HepG2 (cell line): ENCODE measurements around the gene KRT13. TPM values are rescaled to one million over a fixed set of nuclear protein-coding genes. Genes with fewer than 3 reads are reported as not detected.

Experiments
- ATAC-seq: fragments of 200-7000 bp; cut with Tn5 transposase; 3 replicates; pipeline ENCODE4 v1.9.1; 2020; ENCODE audit warnings: mild to moderate bottlenecking, moderate library complexity
- BruUV-seq: library from RNA; stranded (reverse); fragments of 400-500 nt; replicated peaks from 2 replicates; lab custom pipeline; 2021; lab: Mats Ljungman, UMichigan
- CTCF ChIA-PET: fragments of 300-600 bp; formaldehyde crosslinking; extraction: SDS; loops from one replicate; lab custom pipeline; 2021; ENCODE audit warnings: low total read pairs, inconsistent platforms, low intra/inter-chr PET ratio; lab: Yijun Ruan, JAX
- POLR2A ChIA-PET: fragments of 350-600 bp; sonication (Branson Sonifier 250); formaldehyde crosslinking; loops from one replicate; lab custom pipeline; 2020; ENCODE audit warnings: antibody characterized with exemption, inconsistent platforms; lab: Yijun Ruan, JAX
- DNase-seq: peaks from one replicate; pipeline ENCODE4 v3.0.0-alpha.2; 2015; ENCODE audit warnings: low spot score
- FAIRE-seq: peaks from 3 replicates; lab custom pipeline; 2011; peaks lifted over from hg19 to GRCh38; lab: Jason Lieb, UNC
- H2AFZ ChIP-seq: one replicate; pipeline ENCODE4 v1.6.1; 2011; ENCODE audit warnings: low read length, inconsistent platforms
- H3K27ac ChIP-seq: fragments of 300-600 bp; 3 replicates; pipeline ENCODE4 v1.8.0; 2011; ENCODE audit warnings: mixed run types, mild to moderate bottlenecking, mixed read lengths, low read length, inconsistent platforms; ENCODE audit not compliant: insufficient read depth; ENCODE audit errors: extremely low read length
- H3K27me3 ChIP-seq, 2 experiments: fragments of 200-600 bp in 1 of 2; 2 replicates in 1 of 2; 3 replicates in 1 of 2; pipeline versions ENCODE4 v1.6.0 to v1.8.0; 2011; ENCODE audit warnings: low read length in 2 of 2, mild to moderate bottlenecking in 2 of 2, moderate library complexity in 2 of 2, inconsistent platforms in 1 of 2; ENCODE audit not compliant: insufficient read depth in 2 of 2, control insufficient read depth in 1 of 2
- H3K36me3 ChIP-seq, 2 experiments: fragments of 200-600 bp in 1 of 2; replicated peaks in 1 of 2; 2 replicates in 1 of 2; 3 replicates in 1 of 2; pipeline versions ENCODE4 v1.5.1 to v1.8.0; 2011; ENCODE audit warnings: low read length in 2 of 2, inconsistent platforms in 1 of 2; ENCODE audit not compliant: insufficient read depth in 2 of 2, control insufficient read depth in 1 of 2
- H3K4me1 ChIP-seq: 2 replicates; pipeline ENCODE4 v1.5.1; 2012; ENCODE audit warnings: low read length, inconsistent platforms; ENCODE audit not compliant: insufficient read depth
- H3K4me2 ChIP-seq: 2 replicates; pipeline ENCODE4 v1.6.0; 2011; ENCODE audit warnings: low read depth, low read length, inconsistent platforms
- H3K4me3 ChIP-seq, 3 experiments: fragments of 200-600 bp in 1 of 3; sonication (generic), shearing (Covaris generic) in 1 of 3; replicated peaks in 1 of 3; 2 replicates each; pipeline ENCODE4 v1.5.1; 2011 to 2016; ENCODE audit warnings: low read length in 3 of 3, inconsistent platforms in 2 of 3, low read depth in 2 of 3, mild to moderate bottlenecking in 2 of 3, control low read depth in 1 of 3, mixed read lengths in 1 of 3; ENCODE audit not compliant: insufficient read depth in 1 of 3
- H3K79me2 ChIP-seq: one replicate; pipeline ENCODE4 v1.6.1; 2011; ENCODE audit warnings: low read length, inconsistent platforms; ENCODE audit not compliant: insufficient read depth
- H3K9ac ChIP-seq: 2 replicates; pipeline ENCODE4 v1.6.0; 2011; ENCODE audit warnings: mild to moderate bottlenecking, low read depth, low read length, inconsistent platforms; ENCODE audit not compliant: insufficient read depth
- H3K9me3 ChIP-seq: 2 replicates; pipeline ENCODE4 v1.5.1; 2012; ENCODE audit warnings: mild to moderate bottlenecking, low read length
- H4K20me1 ChIP-seq: 2 replicates; pipeline ENCODE4 v1.6.0; 2011; ENCODE audit warnings: inconsistent platforms, mild to moderate bottlenecking, low read length, moderate library complexity; ENCODE audit not compliant: insufficient read depth
- CBX1 ChIP-seq: IDR thresholded peaks from one replicate; pipeline ENCODE4 v1.6.1; 2016; ENCODE audit warnings: antibody characterized with exemption, low read depth
- ERF ChIP-seq: IDR thresholded peaks from 2 replicates; pipeline ENCODE4 v1.6.1; 2018; ENCODE audit warnings: missing biosample characterization, missing genetic modification reagents
- GABPA ChIP-seq, 2 experiments: IDR thresholded peaks; 2 replicates each; pipeline ENCODE4 v1.6.1; 2011 to 2016; ENCODE audit warnings: low read depth in 2 of 2, low read length in 1 of 2, missing biosample characterization in 1 of 2, missing genetic modification characterization in 1 of 2
- KAT7 ChIP-seq: IDR thresholded peaks from 2 replicates; pipeline ENCODE4 v1.6.1; 2018; ENCODE audit warnings: borderline replicate concordance, missing compliant biosample characterization
- KDM1A ChIP-seq: IDR thresholded peaks from 2 replicates; pipeline ENCODE4 v1.6.1; 2016; ENCODE audit warnings: missing compliant biosample characterization
- NFYC ChIP-seq: IDR thresholded peaks from 2 replicates; pipeline ENCODE4 v1.6.1; 2016; ENCODE audit warnings: missing genetic modification reagents, missing compliant biosample characterization
- NR1H2 ChIP-seq: sonication (generic); formaldehyde crosslinking; IDR thresholded peaks from 2 replicates; pipeline ENCODE4 v1.8.1; 2022; ENCODE audit warnings: low read depth, missing genetic modification reagents, borderline replicate concordance
- TAF1 ChIP-seq: sonication (generic); formaldehyde crosslinking; IDR thresholded peaks from 2 replicates; pipeline ENCODE4 v1.4.0; 2020; ENCODE audit warnings: missing genetic modification reagents
- TCF7L2 ChIP-seq: IDR thresholded peaks from 2 replicates; pipeline ENCODE4 v1.6.1; 2011; ENCODE audit warnings: mild to moderate bottlenecking, low read depth, low read length, moderate library complexity
- ZNF121 ChIP-seq: sonication (generic); formaldehyde crosslinking; IDR thresholded peaks from 2 replicates; pipeline ENCODE4 v1.5.0; 2020; ENCODE audit warnings: mild to moderate bottlenecking, missing genetic modification reagents
- ZNF180 ChIP-seq: sonication (generic); formaldehyde crosslinking; IDR thresholded peaks from 2 replicates; pipeline ENCODE4 v1.4.0; 2020; ENCODE audit warnings: low read depth, missing genetic modification reagents, borderline replicate concordance
- ZNF260 ChIP-seq: sonication (generic); formaldehyde crosslinking; IDR thresholded peaks from 2 replicates; pipeline ENCODE4 v1.4.0; 2020; ENCODE audit warnings: missing genetic modification reagents, low read depth, mild to moderate bottlenecking, borderline replicate concordance
- ZNF446 ChIP-seq: sonication (generic); formaldehyde crosslinking; IDR thresholded peaks from 2 replicates; pipeline ENCODE4 v1.5.0; 2020; ENCODE audit warnings: mild to moderate bottlenecking, missing genetic modification reagents
- ZNF550 ChIP-seq: sonication (generic); formaldehyde crosslinking; IDR thresholded peaks from 2 replicates; pipeline ENCODE4 v1.4.0; 2020; ENCODE audit warnings: mild to moderate bottlenecking, missing genetic modification reagents, borderline replicate concordance
- ZNF746 ChIP-seq: sonication (generic); formaldehyde crosslinking; IDR thresholded peaks from 2 replicates; pipeline ENCODE4 v1.8.0; 2022; ENCODE audit warnings: mild to moderate bottlenecking, missing genetic modification reagents
- WGBS: methylation state at CpG from one replicate; pipeline ENCODE4 v1.1.6; 2017; ENCODE audit warnings: low lambda C conversion rate; 5-methylcytosine and 5-hydroxymethylcytosine counted together
- in situ Hi-C: cut with HindIII; loops from 2 replicates; pipeline ENCODE4 v1.10.0; 2017; ENCODE audit warnings: low pct_unique_long_range_greater_than_20kb; ENCODE audit not compliant: extremely low pct_ligation_motif_present
- intact Hi-C: fragments of 100-400 bp; cut with micrococcal nuclease; formaldehyde crosslinking; loops from one replicate; pipeline ENCODE4 v1.10.0; 2022; ENCODE audit not compliant: unreplicated experiment
- polyA plus RNA-seq, 8 experiments: library from polyadenylated mRNA; depleted of rRNA in 3 of 8; stranded (reverse) in 7 of 8; unstranded in 1 of 8; fragments of >200 nt; fragmentation: Illumina TruSeq in 4 of 8; extraction: Trizol in 4 of 8; gene quantifications; 2 replicates each; pipeline versions ENCODE4 v1.2.1 to v1.2.3, GENCODE V29; 2011 to 2016; ENCODE audit warnings: low read depth in 4 of 8, missing spikeins in 1 of 8, mixed read lengths in 1 of 8; ENCODE audit not compliant: insufficient read depth in 1 of 8
- total RNA-seq, 5 experiments: library from RNA; depleted of rRNA; stranded (reverse); fragments of >200 nt; fragmentation: Illumina TruSeq; extraction: Trizol; gene quantifications; 2 replicates each; pipeline ENCODE4 v1.2.3, GENCODE V29; 2016; ENCODE audit warnings: low read depth in 1 of 5
- TF ChIP-seq, protein P1 (sequence below): sonication (generic); formaldehyde crosslinking; conservative IDR thresholded peaks from 2 replicates; pipeline ENCODE4 v1.5.0; 2020; ENCODE audit warnings: missing genetic modification reagents
- TF ChIP-seq, protein P2 (sequence below): sonication (generic); formaldehyde crosslinking; IDR thresholded peaks from 2 replicates; pipeline ENCODE4 v1.5.0; 2020; ENCODE audit warnings: mild to moderate bottlenecking, missing genetic modification reagents, borderline replicate concordance
- TF ChIP-seq, protein P3 (sequence below): sonication (generic); formaldehyde crosslinking; IDR thresholded peaks from 2 replicates; pipeline ENCODE4 v1.8.1; 2022; ENCODE audit warnings: mild to moderate bottlenecking, missing genetic modification reagents
- TF ChIP-seq, protein P4 (sequence below): IDR thresholded peaks from 2 replicates; pipeline ENCODE4 v1.6.1; 2016; ENCODE audit warnings: control low read depth

The KRT13 gene
- total and polyA plus RNA-seq, 2 of the 13 experiments (the other 11 are each of a cell fraction or from before 2014, with no cell fraction given) = not detected

DNA sequence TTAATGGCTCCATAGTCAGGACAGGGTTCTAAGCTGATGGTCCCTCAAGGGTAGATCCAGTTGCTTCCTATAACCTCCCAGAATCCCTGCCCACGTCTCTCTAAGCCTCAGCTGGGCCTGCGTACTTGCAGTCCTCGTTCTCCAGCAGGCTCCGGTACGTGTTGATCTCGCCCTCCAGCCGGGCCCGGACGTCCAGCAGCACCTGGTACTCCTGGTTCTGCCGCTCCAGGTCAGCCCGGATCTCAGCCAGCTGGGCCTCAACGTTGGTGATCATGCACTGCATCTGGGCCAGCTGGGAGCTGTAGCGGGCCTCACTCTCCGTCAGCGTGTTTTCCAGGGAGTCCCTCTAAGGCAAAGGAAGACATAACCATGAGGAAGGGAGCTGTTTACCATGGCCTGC is 42.7 kb downstream of the KRT13 start:
- Histone ChIP-seq H3K27me3 (peaks cover 2 to 39% of the 10 kb centered on the region in 2 experiments; a peak in 3 of 5 replicates), H2AFZ (no peak overlapping the region), H3K79me2 (no peaks in the 10 kb centered on the region), H3K4me2 (no peak overlapping the region), H3K27ac (no peak overlapping the region), H4K20me1 (no peaks in the 10 kb centered on the region), H3K4me1 (no peaks in the 10 kb centered on the region), H3K4me3 (no peak overlapping the region), H3K36me3 (no peaks in the 10 kb centered on the region), H3K9ac (no peak overlapping the region), H3K9me3 (no peaks in the 10 kb centered on the region)
- in situ Hi-C loops (no loop called here), intact Hi-C loops (no loop called here)
- ChIA-PET CTCF (no interaction called here), POLR2A (no interaction called here)
- DNase-seq = no peak
- TF ChIP-seq, protein P1, sequence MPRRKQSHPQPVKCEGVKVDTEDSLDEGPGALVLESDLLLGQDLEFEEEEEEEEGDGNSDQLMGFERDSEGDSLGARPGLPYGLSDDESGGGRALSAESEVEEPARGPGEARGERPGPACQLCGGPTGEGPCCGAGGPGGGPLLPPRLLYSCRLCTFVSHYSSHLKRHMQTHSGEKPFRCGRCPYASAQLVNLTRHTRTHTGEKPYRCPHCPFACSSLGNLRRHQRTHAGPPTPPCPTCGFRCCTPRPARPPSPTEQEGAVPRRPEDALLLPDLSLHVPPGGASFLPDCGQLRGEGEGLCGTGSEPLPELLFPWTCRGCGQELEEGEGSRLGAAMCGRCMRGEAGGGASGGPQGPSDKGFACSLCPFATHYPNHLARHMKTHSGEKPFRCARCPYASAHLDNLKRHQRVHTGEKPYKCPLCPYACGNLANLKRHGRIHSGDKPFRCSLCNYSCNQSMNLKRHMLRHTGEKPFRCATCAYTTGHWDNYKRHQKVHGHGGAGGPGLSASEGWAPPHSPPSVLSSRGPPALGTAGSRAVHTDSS (CRISPR knock-in tag) = no peak
- TF ChIP-seq ZNF180 (CRISPR knock-in tag) (no peak), ERF (CRISPR knock-in tag) (no peak), ZNF446 (CRISPR knock-in tag) (no peak), GABPA (IDR thresholded peaks at IDR 0.05; ENCODE audit: low read depth, low read length) (no peak), GABPA (CRISPR knock-in tag; IDR thresholded peaks at IDR 0.05; ENCODE audit: low read depth) (no peak), NR1H2 (CRISPR knock-in tag) (no peak), CBX1 (no peak), KDM1A (CRISPR knock-in tag) (no peak), TAF1 (CRISPR knock-in tag) (no peak), KAT7 (CRISPR knock-in tag) (no peak), ZNF260 (CRISPR knock-in tag) (no peak), TCF7L2 (no peak), ZNF550 (CRISPR knock-in tag) (no peak), ZNF746 (CRISPR knock-in tag) (no peak), ZNF121 (no peak), NFYC (no peak)
- TF ChIP-seq, protein P2, sequence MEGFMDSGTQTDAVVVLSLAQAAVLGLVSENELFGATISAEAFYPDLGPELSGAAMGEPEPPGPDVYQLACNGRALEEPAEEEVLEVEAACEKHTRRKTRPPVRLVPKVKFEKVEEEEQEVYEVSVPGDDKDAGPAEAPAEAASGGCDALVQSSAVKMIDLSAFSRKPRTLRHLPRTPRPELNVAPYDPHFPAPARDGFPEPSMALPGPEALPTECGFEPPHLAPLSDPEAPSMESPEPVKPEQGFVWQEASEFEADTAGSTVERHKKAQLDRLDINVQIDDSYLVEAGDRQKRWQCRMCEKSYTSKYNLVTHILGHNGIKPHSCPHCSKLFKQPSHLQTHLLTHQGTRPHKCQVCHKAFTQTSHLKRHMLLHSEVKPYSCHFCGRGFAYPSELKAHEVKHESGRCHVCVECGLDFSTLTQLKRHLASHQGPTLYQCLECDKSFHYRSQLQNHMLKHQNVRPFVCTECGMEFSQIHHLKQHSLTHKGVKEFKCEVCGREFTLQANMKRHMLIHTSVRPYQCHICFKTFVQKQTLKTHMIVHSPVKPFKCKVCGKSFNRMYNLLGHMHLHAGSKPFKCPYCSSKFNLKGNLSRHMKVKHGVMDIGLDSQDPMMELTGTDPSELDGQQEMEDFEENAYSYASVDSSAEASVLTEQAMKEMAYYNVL (CRISPR knock-in tag) = no peak
- TF ChIP-seq, protein P3, sequence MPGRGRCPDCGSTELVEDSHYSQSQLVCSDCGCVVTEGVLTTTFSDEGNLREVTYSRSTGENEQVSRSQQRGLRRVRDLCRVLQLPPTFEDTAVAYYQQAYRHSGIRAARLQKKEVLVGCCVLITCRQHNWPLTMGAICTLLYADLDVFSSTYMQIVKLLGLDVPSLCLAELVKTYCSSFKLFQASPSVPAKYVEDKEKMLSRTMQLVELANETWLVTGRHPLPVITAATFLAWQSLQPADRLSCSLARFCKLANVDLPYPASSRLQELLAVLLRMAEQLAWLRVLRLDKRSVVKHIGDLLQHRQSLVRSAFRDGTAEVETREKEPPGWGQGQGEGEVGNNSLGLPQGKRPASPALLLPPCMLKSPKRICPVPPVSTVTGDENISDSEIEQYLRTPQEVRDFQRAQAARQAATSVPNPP (CRISPR knock-in tag) = no peak
- TF ChIP-seq, protein P4, sequence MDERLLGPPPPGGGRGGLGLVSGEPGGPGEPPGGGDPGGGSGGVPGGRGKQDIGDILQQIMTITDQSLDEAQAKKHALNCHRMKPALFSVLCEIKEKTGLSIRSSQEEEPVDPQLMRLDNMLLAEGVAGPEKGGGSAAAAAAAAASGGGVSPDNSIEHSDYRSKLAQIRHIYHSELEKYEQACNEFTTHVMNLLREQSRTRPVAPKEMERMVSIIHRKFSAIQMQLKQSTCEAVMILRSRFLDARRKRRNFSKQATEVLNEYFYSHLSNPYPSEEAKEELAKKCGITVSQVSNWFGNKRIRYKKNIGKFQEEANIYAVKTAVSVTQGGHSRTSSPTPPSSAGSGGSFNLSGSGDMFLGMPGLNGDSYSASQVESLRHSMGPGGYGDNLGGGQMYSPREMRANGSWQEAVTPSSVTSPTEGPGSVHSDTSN (CRISPR knock-in tag) = no peak
- FAIRE-seq = no peak
- WGBS = 47% methylated on average over 13 of the region's 15 CpGs
- ATAC-seq = no peak
- BruUV-seq = no TSS peak
